ENCODE results near the gene MOSMO.

DNA sequence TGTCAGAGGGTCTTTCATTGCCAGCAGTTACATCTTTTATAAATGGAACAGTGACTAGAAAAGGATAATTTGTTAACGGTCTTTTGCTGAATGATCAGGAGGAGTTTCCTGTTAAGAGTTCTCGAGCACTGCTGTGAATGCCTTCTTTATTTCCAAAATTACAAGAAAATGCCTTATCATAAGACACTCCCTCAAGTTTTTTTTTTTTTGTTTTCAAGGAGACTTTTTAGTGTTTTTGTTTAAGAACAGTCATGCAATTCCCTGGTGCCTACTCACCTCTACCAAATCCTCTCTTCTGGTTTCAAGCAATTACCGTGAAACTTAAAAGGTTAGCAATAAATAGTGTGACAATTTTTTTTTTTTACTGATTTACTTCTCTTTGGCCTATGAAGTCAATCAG lies 65.4 kb downstream of the MOSMO start:
- TF ChIP-seq, protein P1, sequence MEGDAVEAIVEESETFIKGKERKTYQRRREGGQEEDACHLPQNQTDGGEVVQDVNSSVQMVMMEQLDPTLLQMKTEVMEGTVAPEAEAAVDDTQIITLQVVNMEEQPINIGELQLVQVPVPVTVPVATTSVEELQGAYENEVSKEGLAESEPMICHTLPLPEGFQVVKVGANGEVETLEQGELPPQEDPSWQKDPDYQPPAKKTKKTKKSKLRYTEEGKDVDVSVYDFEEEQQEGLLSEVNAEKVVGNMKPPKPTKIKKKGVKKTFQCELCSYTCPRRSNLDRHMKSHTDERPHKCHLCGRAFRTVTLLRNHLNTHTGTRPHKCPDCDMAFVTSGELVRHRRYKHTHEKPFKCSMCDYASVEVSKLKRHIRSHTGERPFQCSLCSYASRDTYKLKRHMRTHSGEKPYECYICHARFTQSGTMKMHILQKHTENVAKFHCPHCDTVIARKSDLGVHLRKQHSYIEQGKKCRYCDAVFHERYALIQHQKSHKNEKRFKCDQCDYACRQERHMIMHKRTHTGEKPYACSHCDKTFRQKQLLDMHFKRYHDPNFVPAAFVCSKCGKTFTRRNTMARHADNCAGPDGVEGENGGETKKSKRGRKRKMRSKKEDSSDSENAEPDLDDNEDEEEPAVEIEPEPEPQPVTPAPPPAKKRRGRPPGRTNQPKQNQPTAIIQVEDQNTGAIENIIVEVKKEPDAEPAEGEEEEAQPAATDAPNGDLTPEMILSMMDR (conservative IDR thresholded peaks at IDR 0.05; ENCODE audit: low read length) = no peak
- no peak for TF ChIP-seq EZH2phosphoT487 (IDR thresholded peaks at IDR 0.05; ENCODE audit: borderline replicate concordance, low read depth, low read length)

Measured in OCI-LY7 (cell line).